ENCODE measurements around the gene SP6.

Gene SP6

GRCh38 chr17:47806913-47807255, 44.1 kb downstream of the SP6 start:
- no peak for DNase-seq (ENCODE audit: low read depth)
- no peak overlapping the region for H3K4me3 ChIP-seq (ENCODE audit: control insufficient read depth, low read depth, low read length)
- TF ChIP-seq CTCF (IDR thresholded peaks at IDR 0.05; ENCODE audit: control insufficient read depth, insufficient read depth, low read depth, low read length, missing control alignments) = no peak

GRCh38 chr17:47806026-47806912, 44.7 kb downstream of the SP6 start:
- H3K4me3 ChIP-seq (ENCODE audit: control insufficient read depth, low read depth, low read length) = no peak overlapping the region
- no peak for TF ChIP-seq CTCF (IDR thresholded peaks at IDR 0.05; ENCODE audit: control insufficient read depth, insufficient read depth, low read depth, low read length, missing control alignments)

GRCh38 chr17:47804461-47804860, 46.5 kb downstream of the SP6 start:
- H3K4me3 ChIP-seq (ENCODE audit: control insufficient read depth, low read depth, low read length) = no peak overlapping the region
- DNase-seq (ENCODE audit: low read depth) = no peak
- TF ChIP-seq CTCF (IDR thresholded peaks at IDR 0.05; ENCODE audit: control insufficient read depth, insufficient read depth, low read depth, low read length, missing control alignments) = no peak

More at GRCh38 chr17:47806026-47806912, 44.7 kb downstream of the SP6 start:
- DNase-seq (ENCODE audit: low read depth) = no peak

- no peak overlapping the region for H3K4me3 ChIP-seq (ENCODE audit: control insufficient read depth, low read depth, low read length)
- DNase-seq (ENCODE audit: low read depth) = no peak
- no peak for TF ChIP-seq CTCF (IDR thresholded peaks at IDR 0.05; ENCODE audit: control insufficient read depth, insufficient read depth, low read depth, low read length, missing control alignments)
These were observed 47.2 kb downstream of the SP6 start for GRCh38 chr17:47803751-47804150.

GRCh38 chr17:47803201-47803600, 47.8 kb downstream of the SP6 start:
- TF ChIP-seq CTCF (IDR thresholded peaks at IDR 0.05; ENCODE audit: control insufficient read depth, insufficient read depth, low read depth, low read length, missing control alignments) = no peak
- H3K4me3 ChIP-seq (ENCODE audit: control insufficient read depth, low read depth, low read length) = no peak overlapping the region
- DNase-seq (ENCODE audit: low read depth) = no peak

- TF ChIP-seq CTCF (IDR thresholded peaks at IDR 0.05; ENCODE audit: control insufficient read depth, insufficient read depth, low read depth, low read length, missing control alignments) = peak; percentile 66
- peak; percentile 2 for DNase-seq (ENCODE audit: low read depth)
- H3K4me3 ChIP-seq (ENCODE audit: control insufficient read depth, low read depth, low read length) = no peak overlapping the region
These were observed 48.5 kb downstream of the SP6 start for GRCh38 chr17:47802341-47803022.
